GM12878 (cell line): Measurements from ENCODE around the gene PREB. TPM values are rescaled to one million over a fixed set of nuclear protein-coding genes. Genes with fewer than 3 reads are reported as not detected.
A peak's percentile ranks its signal among the peaks of the same experiment; 100 is the strongest.

ENCODE experiments used
- BHLHE40 ChIP-seq, 2 experiments: fragments of 450-650 bp in 1 of 2; IDR thresholded peaks; 2 replicates each; pipeline ENCODE4 v1.6.1; 2011 to 2017; ENCODE audit warnings: low read depth in 2 of 2, borderline replicate concordance in 1 of 2, improper control_type of control experiment in 1 of 2, low read length in 1 of 2, mild to moderate bottlenecking in 1 of 2
- BRCA1 ChIP-seq: IDR thresholded peaks from 2 replicates; pipeline ENCODE4 v1.6.1; 2011; ENCODE audit warnings: low read depth, low read length, improper control_type of control experiment
- CHD4 ChIP-seq: fragments of 200-600 bp; sonication (generic); IDR thresholded peaks from 2 replicates; pipeline ENCODE4 v1.6.1; 2016; ENCODE audit warnings: mild to moderate bottlenecking
- LARP7 ChIP-seq: fragments of 450-650 bp; IDR thresholded peaks from 2 replicates; pipeline ENCODE4 v1.6.1; 2017; ENCODE audit warnings: mild to moderate bottlenecking
- NKRF ChIP-seq: fragments of 450-650 bp; conservative IDR thresholded peaks from 2 replicates; pipeline ENCODE4 v1.6.1; 2017; ENCODE audit warnings: mild to moderate bottlenecking, moderate library complexity
- NR2F1 ChIP-seq: fragments of 450-650 bp; conservative IDR thresholded peaks from 2 replicates; pipeline ENCODE4 v1.6.1; 2017; ENCODE audit warnings: mild to moderate bottlenecking
- POLR2A ChIP-seq: IDR thresholded peaks from 2 replicates; pipeline ENCODE4 v1.6.1; 2011; ENCODE audit warnings: low read depth, mild to moderate bottlenecking, low read length
- RELA ChIP-seq: fragments of 450-650 bp; IDR thresholded peaks from 2 replicates; pipeline ENCODE4 v1.8.0; 2014; ENCODE audit warnings: borderline replicate concordance; ENCODE audit not compliant: partially characterized antibody
- SMARCA5 ChIP-seq: fragments of 450-650 bp; IDR thresholded peaks from 2 replicates; pipeline ENCODE4 v1.6.1; 2017; ENCODE audit warnings: mild to moderate bottlenecking
- ZNF217 ChIP-seq: fragments of 450-650 bp; IDR thresholded peaks from 2 replicates; pipeline ENCODE4 v1.6.1; 2017; ENCODE audit warnings: antibody characterized with exemption, mild to moderate bottlenecking
- ZNF592 ChIP-seq: fragments of 450-650 bp; IDR thresholded peaks from 2 replicates; pipeline ENCODE4 v1.6.1; 2017; ENCODE audit warnings: mild to moderate bottlenecking, moderate library complexity
- polyA plus RNA-seq, 11 experiments: library from polyadenylated mRNA; depleted of rRNA in 4 of 11; unstranded in 6 of 11; stranded (reverse) in 5 of 11; fragments of >200 nt; fragmentation: Nextera tagmentation in 4 of 11; fragmentation: Illumina TruSeq in 1 of 11; extraction: Ambion mirVana in 4 of 11; extraction: Trizol in 1 of 11; gene quantifications; 1 replicate in 1 of 11; 2 replicates in 10 of 11; pipeline versions ENCODE4 v1.2.1 to v1.2.3, GENCODE V29; 2011 to 2016; ENCODE audit warnings: inconsistent platforms in 2 of 11, missing spikeins in 2 of 11, low read depth in 1 of 11
- total RNA-seq, 4 experiments: library from RNA; depleted of rRNA in 3 of 4; stranded (reverse); fragments of >200 nt in 3 of 4; fragmentation: Illumina TruSeq in 1 of 4; extraction: Trizol in 1 of 4; gene quantifications; 2 replicates each; pipeline versions ENCODE4 v1.2.1 to v1.2.3, GENCODE V29; 2013 to 2021

Gene PREB
- total and polyA plus RNA-seq, 10 of the 15 experiments (the other 5 are each of a cell fraction or from before 2014, with no cell fraction given), result 26.3 to 101 (median 52.7) TPM

GRCh38 chr2:27123302-27124150 is 10.9 kb downstream of the PREB start, which contains the start of gene ABHD1 (continued):
- no peak for TF ChIP-seq SMARCA5
- TF ChIP-seq LARP7, result peak; percentile 57; the same call in 1 of the 2 replicates
- no peak for TF ChIP-seq ZNF217
- TF ChIP-seq NR2F1, result peak; percentile 47; the same call in 1 of the 2 replicates
- no peak for TF ChIP-seq NKRF
- no peak for TF ChIP-seq CHD4
- TF ChIP-seq POLR2A, result peak; percentile 69
- 0 out of 4 replicates have a peak, but pooled peaks of 1 of the 2 experiments have one; percentile 14 for TF ChIP-seq BHLHE40 (IDR thresholded peaks at IDR 0.05; ENCODE audit: borderline replicate concordance in 1 of 2, low read depth in 2 of 2, low read length in 1 of 2)
- TF ChIP-seq BRCA1, result no peak
- TF ChIP-seq RELA, result no peak
- TF ChIP-seq ZNF592, result no peak
